Naive thymus-derived CD4-positive, alpha-beta T cell (primary cell): ENCODE results near the gene FAM149A. TPM values are rescaled to one million over a fixed set of nuclear protein-coding genes. Genes with fewer than 3 reads are reported as not detected.
A peak's percentile ranks its signal among the peaks of the same experiment; 100 is the strongest.

Experiments
- ATAC-seq: fragments of 150-1000 bp; cut with Tn5 transposase; 2 replicates; pipeline ENCODE4 v1.10.0; 2021; ENCODE audit warnings: mild to moderate bottlenecking, moderate library complexity
- CTCF ChIA-PET: fragments of 350-600 bp; sonication (Branson Sonifier 250); formaldehyde crosslinking; loops from one replicate; lab custom pipeline; 2021; ENCODE audit warnings: antibody characterized with exemption; lab: Charles Lee
- POLR2A ChIA-PET: fragments of 350-600 bp; sonication (Branson Sonifier 250); formaldehyde crosslinking; loops from one replicate; lab custom pipeline; 2021; ENCODE audit warnings: antibody characterized with exemption, inconsistent platforms; lab: Charles Lee
- DNase-seq, 9 donors: peaks; one replicate each; pipeline versions ENCODE4 v3.0.0 to v3.0.0-alpha.2; 2020 to 2022; ENCODE audit warnings: mixed read lengths in 1 of 9
- H3K27ac ChIP-seq: one replicate; pipeline ENCODE4 v1.7.0; 2013; ENCODE audit warnings: mild to moderate bottlenecking, low read depth, low read length, moderate library complexity
- H3K27me3 ChIP-seq, 2 donors: one replicate each; pipeline ENCODE4 v1.7.0; 2013; ENCODE audit warnings: low read length in 2 of 2, mild to moderate bottlenecking in 2 of 2, moderate library complexity in 2 of 2; ENCODE audit not compliant: control insufficient read depth in 2 of 2, insufficient read depth in 2 of 2
- H3K36me3 ChIP-seq, 3 experiments: 1 replicate in 2 of 3; 2 replicates in 1 of 3; pipeline ENCODE4 v1.7.0; 2013; ENCODE audit warnings: low read length in 3 of 3, mild to moderate bottlenecking in 3 of 3, moderate library complexity in 1 of 3; ENCODE audit not compliant: insufficient read depth in 3 of 3, control insufficient read depth in 2 of 3
- H3K4me1 ChIP-seq, 2 donors: one replicate each; pipeline ENCODE4 v1.7.0; 2013; ENCODE audit warnings: low read length in 2 of 2, mild to moderate bottlenecking in 2 of 2, moderate library complexity in 1 of 2; ENCODE audit not compliant: control insufficient read depth in 2 of 2, insufficient read depth in 2 of 2
- H3K4me3 ChIP-seq: 2 replicates; pipeline ENCODE4 v1.7.0; 2013; ENCODE audit warnings: mild to moderate bottlenecking, low read length
- H3K9me3 ChIP-seq, 3 experiments: 1 replicate in 2 of 3; 2 replicates in 1 of 3; pipeline ENCODE4 v1.7.0; 2013; ENCODE audit warnings: low read length in 3 of 3; ENCODE audit not compliant: control insufficient read depth in 2 of 3
- H3K27ac Mint-ChIP-seq, 9 donors: one replicate each; pipeline ENCODE4 v1.8.0; 2020 to 2022; ENCODE audit warnings: mixed read lengths in 9 of 9, mild to moderate bottlenecking in 8 of 9, moderate library complexity in 5 of 9, inconsistent platforms in 2 of 9
- H3K27me3 Mint-ChIP-seq, 5 donors: one replicate each; pipeline ENCODE4 v1.8.0; 2021 to 2022; ENCODE audit warnings: mixed read lengths in 5 of 5, mild to moderate bottlenecking in 1 of 5
- H3K36me3 Mint-ChIP-seq, 5 donors: one replicate each; pipeline ENCODE4 v1.8.0; 2020 to 2022; ENCODE audit warnings: mixed read lengths in 5 of 5, mild to moderate bottlenecking in 3 of 5, inconsistent platforms in 1 of 5
- H3K4me1 Mint-ChIP-seq, 7 donors: one replicate each; pipeline ENCODE4 v1.8.0; 2020 to 2022; ENCODE audit warnings: mixed read lengths in 7 of 7, mild to moderate bottlenecking in 3 of 7, inconsistent platforms in 1 of 7
- H3K4me3 Mint-ChIP-seq, 10 donors: one replicate each; pipeline ENCODE4 v1.8.0; 2020 to 2022; ENCODE audit warnings: mild to moderate bottlenecking in 10 of 10, mixed read lengths in 10 of 10, moderate library complexity in 6 of 10, inconsistent platforms in 2 of 10
- H3K9me3 Mint-ChIP-seq, 11 donors: one replicate each; pipeline ENCODE4 v1.8.0; 2020 to 2022; ENCODE audit warnings: mixed read lengths in 11 of 11, mild to moderate bottlenecking in 4 of 11, inconsistent platforms in 1 of 11, moderate library complexity in 1 of 11
- intact Hi-C, 2 donors: fragments of 100-400 bp; cut with micrococcal nuclease; formaldehyde crosslinking; loops; one replicate each; pipeline ENCODE4 v1.15.1; 2023
- polyA plus RNA-seq, 2 donors: library from polyadenylated mRNA; unstranded; fragments of 300-500 nt; fragmentation: Illumina TruSeq; gene quantifications; one replicate each; pipeline ENCODE4 v1.2.3, GENCODE V29; 2021
- total RNA-seq, 6 experiments: library from RNA in 5 of 6; stranded (reverse) in 5 of 6; gene quantifications; 1 replicate in 5 of 6; 2 replicates in 1 of 6; pipeline ENCODE4 v1.2.3 and lab custom pipeline; 2021 to 2026

FAM149A gene
- total and polyA plus RNA-seq, 7 experiments from 2014 or later, result 0.44 to 2.0 (median 1.4) TPM; not detected in 2

DNA sequence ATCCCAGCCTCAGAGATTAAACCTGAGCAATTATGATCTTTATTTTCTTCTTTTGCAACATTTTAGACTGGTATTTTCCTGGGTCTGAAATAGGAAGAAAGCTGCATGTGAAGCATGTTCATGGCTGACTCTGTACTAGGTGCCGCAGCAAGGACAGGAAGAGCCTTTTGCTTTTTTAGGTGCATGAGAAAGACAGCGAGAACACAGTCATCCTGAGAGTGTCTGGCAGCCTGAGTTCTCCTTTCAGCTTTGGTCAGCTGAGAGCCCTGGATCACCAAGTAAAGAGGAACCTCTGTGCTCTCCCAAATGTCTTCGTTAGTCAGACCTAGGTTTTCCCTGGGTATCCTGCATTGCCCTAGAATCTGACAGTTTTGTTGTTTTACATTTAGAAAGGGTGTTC, 29.8 kb downstream of the FAM149A start:
- Histone ChIP-seq H3K27ac (no peak overlapping the region), H3K27me3 (no peaks in the 10 kb centered on the region), H3K4me3 (no peak overlapping the region), H3K36me3 (no peaks in the 10 kb centered on the region), H3K9me3 (no peaks in the 10 kb centered on the region), H3K4me1 (no peaks in the 10 kb centered on the region)
- Mint-ChIP-seq H3K4me3 (no peak overlapping the region), H3K9me3 (peaks cover 0 to 1% (median 0%) of the 10 kb centered on the region in 11 donors), H3K4me1 (peaks cover 0 to 18% (median 0%) of the 10 kb centered on the region in 7 donors), H3K36me3 (no peaks in the 10 kb centered on the region), H3K27me3 (peaks cover 0 to 17% (median 6%) of the 10 kb centered on the region in 5 donors), H3K27ac (no peak overlapping the region)
- ChIA-PET POLR2A (interaction anchor here (0.6 kb wide), 1 partner anchor 739 kb away, joined by 3 read pairs; the partner anchor contains the start of gene LRP2BP), CTCF (no interaction called here)
- peak; percentile 39 for ATAC-seq
- DNase-seq, result no peak
- intact Hi-C loops, result no loop called here

- no peak overlapping the region for H3K4me3 Mint-ChIP-seq
- CTCF ChIA-PET, result no interaction called here
- Histone ChIP-seq H3K27ac (no peak overlapping the region), H3K36me3 (no peaks in the 10 kb centered on the region), H3K4me3 (no peak overlapping the region), H3K27me3 (no peaks in the 10 kb centered on the region), H3K9me3 (no peaks in the 10 kb centered on the region), H3K4me1 (no peaks in the 10 kb centered on the region)
- no peak overlapping the region for H3K27ac Mint-ChIP-seq
- no peak for DNase-seq
- peaks cover 0 to 1% (median 0%) of the 10 kb centered on the region in 11 donors for H3K9me3 Mint-ChIP-seq
- ATAC-seq, result no peak
- intact Hi-C loops, result loop anchor here (5.0 kb wide), 2 partner anchors 493 to 1098 kb away; no protein-coding TSS in a partner anchor
- peaks cover 0 to 17% (median 6%) of the 10 kb centered on the region in 5 donors for H3K27me3 Mint-ChIP-seq
- H3K4me1 Mint-ChIP-seq, result peaks cover 0 to 18% (median 0%) of the 10 kb centered on the region in 7 donors
- no peaks in the 10 kb centered on the region for H3K36me3 Mint-ChIP-seq
- POLR2A ChIA-PET, result no interaction called here
These were observed 30.4 kb downstream of the FAM149A start for GRCh38 chr4:186134861-186135260.

GRCh38 chr4:186137196-186137794, 32.8 kb downstream of the FAM149A start:
- H3K27ac Mint-ChIP-seq, result no peak overlapping the region
- no peak overlapping the region for H3K4me3 Mint-ChIP-seq
- no peaks in the 10 kb centered on the region for H3K9me3 Mint-ChIP-seq
- no peaks in the 10 kb centered on the region for H3K36me3 Mint-ChIP-seq
- Histone ChIP-seq H3K9me3 (no peaks in the 10 kb centered on the region), H3K36me3 (no peaks in the 10 kb centered on the region), H3K27me3 (no peaks in the 10 kb centered on the region), H3K27ac (no peak overlapping the region), H3K4me3 (no peak overlapping the region), H3K4me1 (no peaks in the 10 kb centered on the region)
- no peak for ATAC-seq
- H3K4me1 Mint-ChIP-seq, result peaks cover 0 to 17% (median 0%) of the 10 kb centered on the region in 7 donors
- ChIA-PET CTCF (interaction anchor here (0.6 to 1.9 kb wide), 8 partner anchors 9 to 539 kb away, joined by 3 to 7 read pairs (median 4); partner anchors contain the start of gene TLR3), POLR2A (interaction anchor here (1.4 kb wide), 1 partner anchor 10 kb away, joined by 7 read pairs; no protein-coding TSS in a partner anchor)
- peaks cover 0 to 21% (median 2%) of the 10 kb centered on the region in 5 donors for H3K27me3 Mint-ChIP-seq
- no peak for DNase-seq
- intact Hi-C loops, result loop anchor here (1.0 to 5.0 kb wide), 4 partner anchors 68 to 1100 kb away; partner anchors contain the start of gene TLR3 (in 1 of the 2)

- ChIA-PET POLR2A (interaction anchor here (2.6 kb wide), 1 partner anchor 47 kb away, joined by 8 read pairs; the partner anchor contains the start of gene CYP4V2), CTCF (no interaction called here)
- Histone ChIP-seq H3K4me1 (no peaks in the 10 kb centered on the region), H3K9me3 (no peaks in the 10 kb centered on the region), H3K27me3 (peaks cover 0 to 11% of the 10 kb centered on the region in 2 donors), H3K27ac (no peak overlapping the region), H3K4me3 (no peak overlapping the region), H3K36me3 (no peaks in the 10 kb centered on the region)
- Mint-ChIP-seq H3K9me3 (no peaks in the 10 kb centered on the region), H3K27me3 (peaks cover 38 to 61% (median 39%) of the 10 kb centered on the region in 5 donors), H3K27ac (no peak overlapping the region), H3K4me1 (peaks cover 5 to 17% (median 13%) of the 10 kb centered on the region in 7 donors), H3K36me3 (peaks cover 0 to 5% (median 0%) of the 10 kb centered on the region in 5 donors), H3K4me3 (peak overlapping the region; percentile 34 to 84 (median 76))
- ATAC-seq (peak; percentile 50), DNase-seq (no peak)
- intact Hi-C loops, result no loop called here
These were observed 39.9 kb downstream of the FAM149A start for GRCh38 chr4:186144198-186144945.

DNA sequence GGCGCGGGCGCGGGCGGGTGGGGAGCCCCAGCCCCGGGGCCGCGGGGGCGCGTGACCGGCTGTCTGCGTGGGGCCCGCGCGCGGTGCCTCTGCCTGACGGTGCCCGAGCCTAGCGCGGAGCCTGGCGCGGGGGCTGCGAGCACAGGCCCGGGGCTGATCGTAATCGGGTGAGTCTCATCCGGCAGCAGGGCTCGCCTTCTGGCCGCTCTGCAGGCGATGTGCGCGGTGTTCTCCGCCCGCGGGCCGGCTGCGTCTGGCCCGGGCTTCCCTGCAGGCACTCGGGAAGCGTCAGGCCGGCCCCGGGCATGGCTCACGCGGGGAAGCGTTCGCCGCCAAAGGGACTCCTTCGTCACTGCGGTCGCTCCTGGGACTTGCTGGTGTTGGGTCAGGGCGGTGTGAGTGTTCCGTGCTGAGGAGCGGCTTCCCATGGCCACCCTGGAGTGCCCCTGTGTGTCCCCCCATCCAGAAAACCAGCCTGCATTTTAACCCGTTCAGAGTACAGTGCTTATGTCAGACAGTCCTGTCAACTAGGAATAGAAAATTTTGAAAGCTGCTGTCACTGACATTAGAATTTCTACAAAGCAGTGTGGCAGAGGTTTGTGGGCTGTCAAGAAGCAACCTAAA, 40.6 kb downstream of the FAM149A start:
- Mint-ChIP-seq H3K9me3 (no peaks in the 10 kb centered on the region), H3K4me3 (peak overlapping the region; percentile 59 to 85 (median 75)), H3K36me3 (peaks cover 0 to 5% (median 0%) of the 10 kb centered on the region in 5 donors), H3K27me3 (peaks cover 38 to 61% (median 39%) of the 10 kb centered on the region in 5 donors), H3K4me1 (peaks cover 5 to 17% (median 13%) of the 10 kb centered on the region in 7 donors), H3K27ac (no peak overlapping the region)
- ChIA-PET CTCF (interaction anchor here (2.0 kb wide), 1 partner anchor 8 kb away, joined by 5 read pairs; no protein-coding TSS in a partner anchor), POLR2A (interaction anchor here (2.6 kb wide), 1 partner anchor 46 kb away, joined by 8 read pairs; the partner anchor contains the start of gene CYP4V2)
- Histone ChIP-seq H3K9me3 (no peaks in the 10 kb centered on the region), H3K36me3 (no peaks in the 10 kb centered on the region), H3K27me3 (peaks cover 0 to 11% of the 10 kb centered on the region in 2 donors), H3K4me3 (peak overlapping the region; percentile 17), H3K4me1 (no peaks in the 10 kb centered on the region), H3K27ac (no peak overlapping the region)
- ATAC-seq (peak; percentile 63), DNase-seq (peak in 1 of 9 donors; percentile 33)
- intact Hi-C loops, result no loop called here

- POLR2A ChIA-PET, result interaction anchor here (2.6 kb wide), 1 partner anchor 45 kb away, joined by 8 read pairs; the partner anchor contains the start of gene CYP4V2
- Histone ChIP-seq H3K4me3 (no peak overlapping the region), H3K27me3 (peaks cover 0 to 11% of the 10 kb centered on the region in 2 donors), H3K36me3 (no peaks in the 10 kb centered on the region), H3K27ac (no peak overlapping the region), H3K4me1 (no peaks in the 10 kb centered on the region), H3K9me3 (no peaks in the 10 kb centered on the region)
- intact Hi-C loops, result no loop called here
- Mint-ChIP-seq H3K9me3 (no peaks in the 10 kb centered on the region), H3K27me3 (peaks cover 39 to 59% (median 45%) of the 10 kb centered on the region in 5 donors), H3K4me3 (no peak overlapping the region), H3K36me3 (peaks cover 0 to 5% (median 0%) of the 10 kb centered on the region in 5 donors), H3K4me1 (peaks cover 5 to 17% (median 13%) of the 10 kb centered on the region in 7 donors), H3K27ac (no peak overlapping the region)
- DNase-seq, result no peak
- CTCF ChIA-PET, result interaction anchor here (0.9 to 2.0 kb wide), 2 partner anchors 9 to 55 kb away, joined by 3 to 5 read pairs; no protein-coding TSS in a partner anchor
- ATAC-seq, result no peak
These were observed 42.0 kb downstream of the FAM149A start for GRCh38 chr4:186146458-186146857.
